GM19099 (cell line): ENCODE measurements around the gene PKLR.

ENCODE experiments used
- POLR2A ChIP-seq: IDR thresholded peaks from 3 replicates; pipeline ENCODE4 v1.6.1; 2011; ENCODE audit warnings: low read depth; ENCODE audit not compliant: insufficient read length; ENCODE audit errors: extremely low read depth

Gene PKLR

GRCh38 chr1:155256058-155256852 is 45.0 kb downstream of the PKLR start:
- TF ChIP-seq POLR2A: no peak

- TF ChIP-seq POLR2A: peak; percentile 63
Observed at GRCh38 chr1:155255243-155256007, 45.8 kb downstream of the PKLR start, which contains the start of gene ENTREP3. TSS of gene ENTREP3 (minus strand) at chr1:155255483. CDS start at chr1:155254877, 606 bp downstream.

GRCh38 chr1:155254714-155255242 is 46.5 kb downstream of the PKLR start:
- TF ChIP-seq POLR2A: no peak

GRCh38 chr1:155254228-155254713 is 47.0 kb downstream of the PKLR start:
- TF ChIP-seq POLR2A: no peak

- TF ChIP-seq POLR2A: no peak
Observed at GRCh38 chr1:155253797-155254196, 47.4 kb downstream of the PKLR start.

- TF ChIP-seq POLR2A: no peak
Observed at GRCh38 chr1:155253208-155253607, 48.0 kb downstream of the PKLR start.

- no peak for TF ChIP-seq POLR2A
Observed at GRCh38 chr1:155251566-155251965, 49.7 kb downstream of the PKLR start.

- TF ChIP-seq POLR2A: peak; percentile 41
Observed at GRCh38 chr1:155250633-155251449, 50.4 kb downstream of the PKLR start.

- TF ChIP-seq POLR2A: no peak
Observed at GRCh38 chr1:155250246-155250632, 51.0 kb downstream of the PKLR start.

GRCh38 chr1:155247667-155248553 is 53.3 kb downstream of the PKLR start:
- no peak for TF ChIP-seq POLR2A

- TF ChIP-seq POLR2A: no peak
Observed at GRCh38 chr1:155245163-155245524, 56.1 kb downstream of the PKLR start.

GRCh38 chr1:155244368-155245162 is 56.7 kb downstream of the PKLR start:
- TF ChIP-seq POLR2A: peak; percentile 97

- no peak for TF ChIP-seq POLR2A
Observed at GRCh38 chr1:155242805-155243358, 58.4 kb downstream of the PKLR start.
